A673 (cell line): Measurements from ENCODE around the gene VAMP4.

Experiments used
- EZH2 ChIP-seq: fragments of 200-600 bp; sonication (generic); IDR thresholded peaks from 2 replicates; pipeline ENCODE4 v1.6.1; 2017; ENCODE audit warnings: borderline replicate concordance, low read depth, mild to moderate bottlenecking, mixed read lengths, antibody characterized with exemption, low read length; ENCODE audit not compliant: poor library complexity, severe bottlenecking
- TF ChIP-seq, protein P1 (sequence below): fragments of 300-800, 200-600 bp; sonication (generic); conservative IDR thresholded peaks from 2 replicates; pipeline ENCODE4 v1.5.1; 2017; ENCODE audit warnings: low read depth, mild to moderate bottlenecking, antibody characterized with exemption, low read length, moderate library complexity, mixed read lengths

DNA sequence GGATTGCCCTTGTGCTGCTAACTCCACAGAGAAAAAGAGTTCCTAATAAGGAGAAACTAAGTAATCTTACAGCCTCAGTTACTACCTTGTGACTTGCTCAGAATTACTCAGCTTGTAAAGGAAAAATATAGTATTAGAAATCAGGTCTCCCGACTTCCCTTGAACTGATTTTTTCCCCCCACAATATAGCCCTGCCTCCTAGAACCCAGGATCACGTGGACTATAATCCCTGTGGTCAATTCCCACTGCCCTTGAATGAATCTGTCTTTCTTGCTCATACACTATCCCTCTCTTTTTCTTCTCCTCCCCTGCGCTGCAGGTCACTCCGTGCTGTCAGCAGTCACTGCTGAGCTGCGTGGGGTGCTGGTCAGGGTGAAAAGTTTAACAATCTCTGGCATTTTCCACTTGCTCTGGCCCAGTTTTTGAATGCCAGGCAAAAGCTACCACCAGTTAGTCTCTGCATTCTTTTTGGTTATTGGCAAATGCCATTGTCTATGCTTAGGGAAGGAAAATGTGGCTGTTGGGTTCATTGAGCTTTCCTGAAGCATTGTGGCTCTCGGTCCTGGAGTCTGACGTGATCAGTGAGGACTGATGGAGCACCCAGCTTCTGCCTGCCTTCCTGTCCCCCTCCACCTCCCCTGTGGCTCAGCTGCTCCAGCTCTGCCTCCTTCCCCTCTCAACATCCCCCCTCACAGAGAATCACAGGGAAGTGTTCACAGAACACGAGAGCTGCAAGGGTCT, 87.5 kb downstream of the VAMP4 start:
- TF ChIP-seq, protein P1, sequence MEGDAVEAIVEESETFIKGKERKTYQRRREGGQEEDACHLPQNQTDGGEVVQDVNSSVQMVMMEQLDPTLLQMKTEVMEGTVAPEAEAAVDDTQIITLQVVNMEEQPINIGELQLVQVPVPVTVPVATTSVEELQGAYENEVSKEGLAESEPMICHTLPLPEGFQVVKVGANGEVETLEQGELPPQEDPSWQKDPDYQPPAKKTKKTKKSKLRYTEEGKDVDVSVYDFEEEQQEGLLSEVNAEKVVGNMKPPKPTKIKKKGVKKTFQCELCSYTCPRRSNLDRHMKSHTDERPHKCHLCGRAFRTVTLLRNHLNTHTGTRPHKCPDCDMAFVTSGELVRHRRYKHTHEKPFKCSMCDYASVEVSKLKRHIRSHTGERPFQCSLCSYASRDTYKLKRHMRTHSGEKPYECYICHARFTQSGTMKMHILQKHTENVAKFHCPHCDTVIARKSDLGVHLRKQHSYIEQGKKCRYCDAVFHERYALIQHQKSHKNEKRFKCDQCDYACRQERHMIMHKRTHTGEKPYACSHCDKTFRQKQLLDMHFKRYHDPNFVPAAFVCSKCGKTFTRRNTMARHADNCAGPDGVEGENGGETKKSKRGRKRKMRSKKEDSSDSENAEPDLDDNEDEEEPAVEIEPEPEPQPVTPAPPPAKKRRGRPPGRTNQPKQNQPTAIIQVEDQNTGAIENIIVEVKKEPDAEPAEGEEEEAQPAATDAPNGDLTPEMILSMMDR = no peak
- TF ChIP-seq EZH2 = no peak
